GM12878 (cell line): ENCODE data around the gene FKBP11. TPM values are rescaled to one million over a fixed set of nuclear protein-coding genes. Genes with fewer than 3 reads are reported as not detected.
A peak's percentile ranks its signal among the peaks of the same experiment; 100 is the strongest.

Experiments used
- ATF3 ChIP-seq: IDR thresholded peaks from 2 replicates; pipeline ENCODE4 v1.6.1; 2011; ENCODE audit warnings: low read depth, mild to moderate bottlenecking, low read length, moderate library complexity, borderline replicate concordance; ENCODE audit errors: extremely low read depth
- BCL3 ChIP-seq: IDR thresholded peaks from 2 replicates; pipeline ENCODE4 v1.6.1; 2011; ENCODE audit warnings: borderline replicate concordance, low read depth, mild to moderate bottlenecking, moderate library complexity, low read length; ENCODE audit not compliant: insufficient read depth, poor library complexity, severe bottlenecking
- BMI1 ChIP-seq: fragments of 450-650 bp; IDR thresholded peaks from 2 replicates; pipeline ENCODE4 v1.6.1; 2016; ENCODE audit warnings: mild to moderate bottlenecking, moderate library complexity, borderline replicate concordance
- CEBPB ChIP-seq, 2 experiments: fragments of 150-350 bp in 1 of 2; IDR thresholded peaks; 2 replicates each; pipeline ENCODE4 v1.6.1; 2012 to 2014; ENCODE audit warnings: low read depth in 2 of 2, low read length in 2 of 2, borderline replicate concordance in 1 of 2, inconsistent platforms in 1 of 2
- CHD1 ChIP-seq: IDR thresholded peaks from 2 replicates; pipeline ENCODE4 v1.6.1; 2012; ENCODE audit warnings: low read depth, low read length, improper control_type of control experiment
- CREB1 ChIP-seq: IDR thresholded peaks from 2 replicates; pipeline ENCODE4 v1.6.1; 2012; ENCODE audit warnings: low read depth, mild to moderate bottlenecking, inconsistent platforms
- DPF2 ChIP-seq: fragments of 450-650 bp; IDR thresholded peaks from 2 replicates; pipeline ENCODE4 v1.6.1; 2017; ENCODE audit warnings: mild to moderate bottlenecking
- EED ChIP-seq: sonication (generic); IDR thresholded peaks from 2 replicates; pipeline ENCODE4 v1.6.1; 2016; ENCODE audit warnings: antibody characterized with exemption, low read depth
- GATAD2B ChIP-seq: fragments of 450-650 bp; conservative IDR thresholded peaks from 2 replicates; pipeline ENCODE4 v1.6.1; 2017; ENCODE audit warnings: low read depth, mild to moderate bottlenecking, moderate library complexity
- HDAC2 ChIP-seq: fragments of 200-600 bp; sonication (generic); IDR thresholded peaks from 2 replicates; pipeline ENCODE4 v1.6.1; 2017
- IKZF2 ChIP-seq, 2 experiments: fragments of 450-650 bp; IDR thresholded peaks; 2 replicates each; pipeline ENCODE4 v1.6.1; 2017; ENCODE audit warnings: mild to moderate bottlenecking in 2 of 2, moderate library complexity in 2 of 2
- KAT2A ChIP-seq: conservative IDR thresholded peaks from 2 replicates; pipeline ENCODE4 v1.6.1; 2011; ENCODE audit warnings: low read depth, low read length; ENCODE audit not compliant: control insufficient read depth
- MYB ChIP-seq: fragments of 150-350 bp; IDR thresholded peaks from 2 replicates; pipeline ENCODE4 v1.6.1; 2014; ENCODE audit warnings: mild to moderate bottlenecking, low read depth, low read length, borderline replicate concordance
- PBX3 ChIP-seq: IDR thresholded peaks from 2 replicates; pipeline ENCODE4 v1.6.1; 2011; ENCODE audit warnings: mild to moderate bottlenecking, low read depth, low read length, moderate library complexity; ENCODE audit not compliant: insufficient replicate concordance
- SIN3A ChIP-seq: IDR thresholded peaks from 2 replicates; pipeline ENCODE4 v1.6.1; 2012; ENCODE audit warnings: low read depth, low read length, improper control_type of control experiment
- SIX5 ChIP-seq: IDR thresholded peaks from 2 replicates; pipeline ENCODE4 v1.6.1; 2011; ENCODE audit warnings: mild to moderate bottlenecking, low read depth, low read length, moderate library complexity; ENCODE audit not compliant: severe bottlenecking
- SKIL ChIP-seq: fragments of 450-650 bp; IDR thresholded peaks from 2 replicates; pipeline ENCODE4 v1.6.1; 2017; ENCODE audit warnings: mild to moderate bottlenecking, low read depth, inconsistent platforms; ENCODE audit not compliant: poor library complexity, severe bottlenecking
- SMARCA5 ChIP-seq: fragments of 450-650 bp; IDR thresholded peaks from 2 replicates; pipeline ENCODE4 v1.6.1; 2017; ENCODE audit warnings: mild to moderate bottlenecking
- TARDBP ChIP-seq: IDR thresholded peaks from 2 replicates; pipeline ENCODE4 v1.6.1; 2016; ENCODE audit warnings: borderline replicate concordance
- TBL1XR1 ChIP-seq: IDR thresholded peaks from 2 replicates; pipeline ENCODE4 v1.6.1; 2012; ENCODE audit warnings: low read depth, low read length, improper control_type of control experiment
- TCF3 ChIP-seq: IDR thresholded peaks from 2 replicates; pipeline ENCODE4 v1.6.1; 2012; ENCODE audit warnings: low read depth, mild to moderate bottlenecking, low read length, borderline replicate concordance; ENCODE audit not compliant: insufficient read depth
- ZBTB4 ChIP-seq: fragments of 450-650 bp; formaldehyde crosslinking; IDR thresholded peaks from 2 replicates; pipeline ENCODE4 v1.4.0; 2022; ENCODE audit warnings: mild to moderate bottlenecking, moderate library complexity
- polyA plus RNA-seq, 11 experiments: library from polyadenylated mRNA; depleted of rRNA in 4 of 11; unstranded in 6 of 11; stranded (reverse) in 5 of 11; fragments of >200 nt; fragmentation: Nextera tagmentation in 4 of 11; fragmentation: Illumina TruSeq in 1 of 11; extraction: Ambion mirVana in 4 of 11; extraction: Trizol in 1 of 11; gene quantifications; 1 replicate in 1 of 11; 2 replicates in 10 of 11; pipeline versions ENCODE4 v1.2.1 to v1.2.3, GENCODE V29; 2011 to 2016; ENCODE audit warnings: inconsistent platforms in 2 of 11, missing spikeins in 2 of 11, low read depth in 1 of 11
- total RNA-seq, 4 experiments: library from RNA; depleted of rRNA in 3 of 4; stranded (reverse); fragments of >200 nt in 3 of 4; fragmentation: Illumina TruSeq in 1 of 4; extraction: Trizol in 1 of 4; gene quantifications; 2 replicates each; pipeline versions ENCODE4 v1.2.1 to v1.2.3, GENCODE V29; 2013 to 2021

The FKBP11 gene
- total and polyA plus RNA-seq, 10 of the 15 experiments (the other 5 are each of a cell fraction or from before 2014, with no cell fraction given): 25.0 to 135 (median 56.5) TPM

- no peak for TF ChIP-seq CEBPB (IDR thresholded peaks at IDR 0.05; ENCODE audit: borderline replicate concordance in 1 of 2, low read depth in 2 of 2, low read length in 2 of 2)
- TF ChIP-seq TCF3: no peak
- 0 out of 2 replicates have a peak, but pooled peaks have one; percentile 41 for TF ChIP-seq CREB1
- no peak for TF ChIP-seq MYB
- no peak; a peak in 1 of 4 replicates for TF ChIP-seq IKZF2 (IDR thresholded peaks at IDR 0.05)
- TF ChIP-seq TBL1XR1: no peak
- TF ChIP-seq EED: no peak
- no peak for TF ChIP-seq KAT2A
- no peak for TF ChIP-seq CHD1
- no peak for TF ChIP-seq BMI1
- TF ChIP-seq HDAC2: no peak
- peak; percentile 46 for TF ChIP-seq BCL3
- no peak for TF ChIP-seq SIX5
- no peak for TF ChIP-seq SKIL
- TF ChIP-seq PBX3: no peak
- TF ChIP-seq SMARCA5: 0 out of 2 replicates have a peak, but pooled peaks have one; percentile 44
- TF ChIP-seq TARDBP: no peak
- TF ChIP-seq ATF3: no peak
- no peak; the same call in none of the 2 replicates for TF ChIP-seq SIN3A
- TF ChIP-seq ZBTB4 (CRISPR knock-in tag): no peak
- TF ChIP-seq GATAD2B: peak; percentile 67; the same call in 1 of the 2 replicates
- peak; percentile 19; the same call in 1 of the 2 replicates for TF ChIP-seq DPF2
Observed at GRCh38 chr12:48925304-48926011, at the start of gene FKBP11 (continued).
